ENCODE data around the gene FOXO3.
"Not testable (repeated sequence)": the region's sequence is repeated elsewhere in the genome, so short reads cannot be mapped to it uniquely, and the experiment has no call there.

Gene FOXO3

GRCh38 chr6:108673602-108674001 lies 112.9 kb downstream of the FOXO3 start:
- Histone ChIP-seq H3K9me3 (ENCODE audit: control insufficient read depth in 2 of 2, low read length in 2 of 2) (no peaks in the 10 kb centered on the region), H3K4me3 (ENCODE audit: low read length in 2 of 2) (no peak overlapping the region), H3K27me3 (ENCODE audit: control insufficient read depth in 1 of 2, insufficient read depth in 2 of 2, low read length in 2 of 2) (no peaks in the 10 kb centered on the region), H3K4me1 (ENCODE audit: control insufficient read depth, insufficient read depth, low read length) (peaks cover 50% of the 10 kb centered on the region), H3K36me3 (ENCODE audit: control insufficient read depth in 2 of 2, insufficient read depth in 2 of 2, low read length in 2 of 2) (no peaks in the 10 kb centered on the region), H3K9ac (ENCODE audit: low read length in 2 of 2) (no peak overlapping the region), H3K27ac (ENCODE audit: low read length) (no peak overlapping the region)

DNA sequence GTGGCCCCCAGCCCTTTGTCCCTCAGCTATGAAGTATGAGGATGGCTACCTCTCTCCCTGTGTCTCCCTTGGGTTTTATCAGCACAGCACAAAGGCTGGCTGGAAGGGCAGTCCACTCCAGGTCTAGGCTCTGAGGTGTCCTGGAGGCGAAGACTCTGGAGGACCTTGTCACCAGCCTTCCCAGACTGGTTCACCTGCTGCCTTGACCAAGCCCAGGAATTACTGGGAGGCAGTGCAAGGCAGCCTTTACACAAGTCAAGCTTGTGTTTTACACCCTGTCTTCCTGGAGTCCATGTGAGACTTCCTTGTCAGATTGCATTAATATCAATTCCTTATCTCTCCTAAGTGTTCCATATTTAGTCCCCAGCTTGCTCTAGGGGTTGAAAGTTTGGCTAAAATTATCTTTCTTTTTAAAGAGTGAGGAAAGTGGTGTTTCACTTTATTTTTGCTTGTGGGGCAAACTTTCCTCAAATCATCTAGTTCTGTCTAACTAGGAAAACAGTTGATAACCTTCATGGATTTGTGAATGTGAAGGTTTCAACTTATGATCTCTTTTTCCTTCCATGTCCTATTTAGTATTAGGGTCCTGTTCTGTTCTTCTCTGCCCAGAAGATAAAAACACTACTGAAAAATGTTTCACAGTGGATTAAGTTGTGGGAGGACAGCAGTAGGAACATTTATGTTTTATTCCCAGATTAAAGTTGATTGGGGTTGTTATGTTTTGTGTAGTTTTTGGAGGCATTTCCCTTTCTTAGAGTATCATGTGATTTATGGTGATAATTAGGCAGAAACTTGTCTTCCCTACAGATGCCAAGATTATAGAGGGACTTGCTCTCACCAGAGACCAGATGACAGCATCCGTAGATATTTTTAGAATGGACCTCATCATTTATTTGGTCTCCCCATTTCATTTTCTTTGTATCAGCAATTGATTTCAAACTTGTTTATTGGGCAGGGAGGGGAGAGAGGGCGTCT lies 114.8 kb downstream of the FOXO3 start:
- Histone ChIP-seq H3K4me3 (ENCODE audit: low read length in 2 of 2) (no peak overlapping the region), H3K27me3 (ENCODE audit: control insufficient read depth in 1 of 2, insufficient read depth in 2 of 2, low read length in 2 of 2) (no peaks in the 10 kb centered on the region), H3K9ac (ENCODE audit: low read length in 2 of 2) (no peak overlapping the region), H3K27ac (ENCODE audit: low read length) (no peak overlapping the region), H3K9me3 (ENCODE audit: control insufficient read depth in 2 of 2, low read length in 2 of 2) (no peaks in the 10 kb centered on the region), H3K4me1 (ENCODE audit: control insufficient read depth, insufficient read depth, low read length) (peaks cover 44% of the 10 kb centered on the region), H3K36me3 (ENCODE audit: control insufficient read depth in 2 of 2, insufficient read depth in 2 of 2, low read length in 2 of 2) (no peaks in the 10 kb centered on the region)

DNA sequence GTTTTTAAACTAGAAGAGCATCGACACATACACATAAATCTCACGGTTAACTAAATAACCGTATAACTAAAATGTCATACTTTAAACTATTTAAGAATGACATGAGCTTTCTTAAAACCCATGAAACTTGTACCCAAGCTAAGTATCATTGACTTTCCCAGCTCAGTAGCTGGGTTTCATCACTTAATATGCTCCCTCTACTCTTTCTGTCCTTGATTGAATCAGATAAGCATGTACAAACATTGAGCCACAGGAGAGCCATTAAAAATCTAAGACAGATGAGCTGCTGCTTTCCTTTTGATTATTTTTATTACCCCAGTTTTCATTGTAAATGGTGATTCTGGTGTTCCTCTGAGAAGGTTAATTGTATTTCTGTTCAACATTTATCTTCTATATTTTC lies 115.8 kb downstream of the FOXO3 start:
- Histone ChIP-seq H3K36me3 (ENCODE audit: control insufficient read depth in 2 of 2, insufficient read depth in 2 of 2, low read length in 2 of 2) (no peaks in the 10 kb centered on the region), H3K27ac (ENCODE audit: low read length) (no peak overlapping the region), H3K9ac (ENCODE audit: low read length in 2 of 2) (no peak overlapping the region), H3K4me3 (ENCODE audit: low read length in 2 of 2) (no peak overlapping the region), H3K27me3 (ENCODE audit: control insufficient read depth in 1 of 2, insufficient read depth in 2 of 2, low read length in 2 of 2) (no peaks in the 10 kb centered on the region), H3K9me3 (ENCODE audit: control insufficient read depth in 2 of 2, low read length in 2 of 2) (no peaks in the 10 kb centered on the region), H3K4me1 (ENCODE audit: control insufficient read depth, insufficient read depth, low read length) (peaks cover 34% of the 10 kb centered on the region)

- no peaks in the 10 kb centered on the region for H3K36me3 ChIP-seq (ENCODE audit: control insufficient read depth in 2 of 2, insufficient read depth in 2 of 2, low read length in 2 of 2)
- H3K4me3 ChIP-seq (ENCODE audit: low read length in 2 of 2), result no peak overlapping the region
- no peak overlapping the region for H3K27ac ChIP-seq (ENCODE audit: low read length)
- H3K9me3 ChIP-seq (ENCODE audit: control insufficient read depth in 2 of 2, low read length in 2 of 2), result no peaks in the 10 kb centered on the region
- peaks cover 28% of the 10 kb centered on the region for H3K4me1 ChIP-seq (ENCODE audit: control insufficient read depth, insufficient read depth, low read length)
- H3K27me3 ChIP-seq (ENCODE audit: control insufficient read depth in 1 of 2, insufficient read depth in 2 of 2, low read length in 2 of 2), result no peaks in the 10 kb centered on the region
- H3K9ac ChIP-seq (ENCODE audit: low read length in 2 of 2), result no peak overlapping the region
Observed at GRCh38 chr6:108677357-108677756, 116.6 kb downstream of the FOXO3 start.

DNA sequence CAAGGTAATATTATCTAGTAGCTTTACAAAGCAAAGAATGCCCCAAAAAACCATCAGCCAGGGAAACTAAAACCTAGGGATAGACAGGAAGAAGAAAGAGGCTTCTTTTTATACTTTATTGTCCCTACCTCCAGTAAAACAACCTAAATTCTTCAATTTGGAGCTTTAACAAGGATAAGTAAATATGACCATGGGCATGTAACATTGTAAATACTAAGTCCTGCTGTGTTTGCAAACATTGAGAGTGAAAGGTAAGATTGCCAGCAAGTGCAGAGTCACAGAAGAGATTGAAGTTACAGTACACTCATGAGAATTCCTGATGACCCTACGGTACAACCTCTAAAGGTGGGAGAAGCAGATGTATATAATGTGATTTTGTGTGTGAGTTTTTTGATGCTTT lies 117.2 kb downstream of the FOXO3 start:
- H3K27ac ChIP-seq (ENCODE audit: low read length), result no peak overlapping the region

GRCh38 chr6:108680314-108680713 lies 119.6 kb downstream of the FOXO3 start:
- peaks cover 20% of the 10 kb centered on the region for H3K4me1 ChIP-seq (ENCODE audit: control insufficient read depth, insufficient read depth, low read length)
- not testable (repeated sequence) for H3K27me3 ChIP-seq (ENCODE audit: control insufficient read depth in 1 of 2, insufficient read depth in 2 of 2, low read length in 2 of 2); H3K9ac ChIP-seq (ENCODE audit: low read length in 2 of 2); H3K36me3 ChIP-seq (ENCODE audit: control insufficient read depth in 2 of 2, insufficient read depth in 2 of 2, low read length in 2 of 2); H3K9me3 ChIP-seq (ENCODE audit: control insufficient read depth in 2 of 2, low read length in 2 of 2); H3K4me3 ChIP-seq (ENCODE audit: low read length in 2 of 2); H3K27ac ChIP-seq (ENCODE audit: low read length)

More for the DNA sequence above, 117.2 kb downstream of the FOXO3 start:
- Histone ChIP-seq H3K36me3 (ENCODE audit: control insufficient read depth in 2 of 2, insufficient read depth in 2 of 2, low read length in 2 of 2) (no peaks in the 10 kb centered on the region), H3K4me1 (ENCODE audit: control insufficient read depth, insufficient read depth, low read length) (peaks cover 30% of the 10 kb centered on the region), H3K9ac (ENCODE audit: low read length in 2 of 2) (no peak overlapping the region), H3K4me3 (ENCODE audit: low read length in 2 of 2) (no peak overlapping the region), H3K9me3 (ENCODE audit: control insufficient read depth in 2 of 2, low read length in 2 of 2) (no peaks in the 10 kb centered on the region), H3K27me3 (ENCODE audit: control insufficient read depth in 1 of 2, insufficient read depth in 2 of 2, low read length in 2 of 2) (no peaks in the 10 kb centered on the region)

- not testable (repeated sequence) for H3K9ac ChIP-seq (ENCODE audit: low read length in 2 of 2); H3K27me3 ChIP-seq (ENCODE audit: control insufficient read depth in 1 of 2, insufficient read depth in 2 of 2, low read length in 2 of 2); H3K9me3 ChIP-seq (ENCODE audit: control insufficient read depth in 2 of 2, low read length in 2 of 2); H3K27ac ChIP-seq (ENCODE audit: low read length); H3K36me3 ChIP-seq (ENCODE audit: control insufficient read depth in 2 of 2, insufficient read depth in 2 of 2, low read length in 2 of 2); H3K4me3 ChIP-seq (ENCODE audit: low read length in 2 of 2)
- H3K4me1 ChIP-seq (ENCODE audit: control insufficient read depth, insufficient read depth, low read length), result peaks cover 13% of the 10 kb centered on the region
Observed at GRCh38 chr6:108681721-108682120, 121.0 kb downstream of the FOXO3 start.

DNA sequence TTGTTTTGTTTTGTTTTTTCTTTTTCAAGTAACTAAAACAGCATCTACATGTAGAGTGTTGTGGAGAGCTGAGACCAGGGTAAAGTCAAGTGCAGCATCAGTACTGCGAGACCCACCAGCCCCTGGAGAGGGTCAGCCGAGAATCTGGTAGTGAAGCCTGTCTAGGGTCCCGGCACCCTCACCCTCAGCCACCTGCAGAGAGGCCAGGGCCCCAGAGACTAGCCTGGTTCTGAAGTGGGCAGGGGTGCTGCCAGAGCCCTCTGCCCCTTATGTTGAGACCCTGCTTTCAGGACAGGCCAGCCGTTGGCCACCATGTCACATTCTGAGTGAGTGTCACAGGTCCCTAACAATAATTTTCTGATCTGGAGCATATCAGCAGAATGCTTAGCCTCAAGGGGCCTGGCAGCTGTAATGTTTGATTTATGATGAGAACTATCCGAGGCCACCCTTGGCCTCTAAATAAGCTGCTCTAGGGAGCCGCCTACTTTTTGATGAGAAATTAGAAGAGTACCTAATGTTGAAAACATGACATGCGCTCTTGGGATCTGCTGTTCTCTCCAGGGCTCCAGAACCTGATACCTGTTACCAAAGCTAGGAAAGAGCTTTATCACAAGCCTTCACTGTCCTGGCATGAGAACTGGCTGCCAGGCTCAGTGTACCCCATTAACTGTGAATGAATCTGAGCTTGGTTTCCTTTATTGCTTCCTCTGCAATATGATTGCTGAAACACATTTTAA lies 121.8 kb downstream of the FOXO3 start:
- not testable (repeated sequence) for H3K4me3 ChIP-seq (ENCODE audit: low read length in 2 of 2); H3K4me1 ChIP-seq (ENCODE audit: control insufficient read depth, insufficient read depth, low read length); H3K27ac ChIP-seq (ENCODE audit: low read length)

GRCh38 chr6:108683976-108684375 lies 123.3 kb downstream of the FOXO3 start:
- H3K36me3 ChIP-seq (ENCODE audit: control insufficient read depth in 2 of 2, insufficient read depth in 2 of 2, low read length in 2 of 2); H3K9ac ChIP-seq (ENCODE audit: low read length in 2 of 2); H3K9me3 ChIP-seq (ENCODE audit: control insufficient read depth in 2 of 2, low read length in 2 of 2); H3K27me3 ChIP-seq (ENCODE audit: control insufficient read depth in 1 of 2, insufficient read depth in 2 of 2, low read length in 2 of 2); H3K27ac ChIP-seq (ENCODE audit: low read length); H3K4me3 ChIP-seq (ENCODE audit: low read length in 2 of 2): not testable (repeated sequence)
- H3K4me1 ChIP-seq (ENCODE audit: control insufficient read depth, insufficient read depth, low read length), result peaks cover 11% of the 10 kb centered on the region

More for the DNA sequence above, 121.8 kb downstream of the FOXO3 start:
- H3K27me3 ChIP-seq (ENCODE audit: control insufficient read depth in 1 of 2, insufficient read depth in 2 of 2, low read length in 2 of 2); H3K36me3 ChIP-seq (ENCODE audit: control insufficient read depth in 2 of 2, insufficient read depth in 2 of 2, low read length in 2 of 2); H3K9me3 ChIP-seq (ENCODE audit: control insufficient read depth in 2 of 2, low read length in 2 of 2); H3K9ac ChIP-seq (ENCODE audit: low read length in 2 of 2): not testable (repeated sequence)

DNA sequence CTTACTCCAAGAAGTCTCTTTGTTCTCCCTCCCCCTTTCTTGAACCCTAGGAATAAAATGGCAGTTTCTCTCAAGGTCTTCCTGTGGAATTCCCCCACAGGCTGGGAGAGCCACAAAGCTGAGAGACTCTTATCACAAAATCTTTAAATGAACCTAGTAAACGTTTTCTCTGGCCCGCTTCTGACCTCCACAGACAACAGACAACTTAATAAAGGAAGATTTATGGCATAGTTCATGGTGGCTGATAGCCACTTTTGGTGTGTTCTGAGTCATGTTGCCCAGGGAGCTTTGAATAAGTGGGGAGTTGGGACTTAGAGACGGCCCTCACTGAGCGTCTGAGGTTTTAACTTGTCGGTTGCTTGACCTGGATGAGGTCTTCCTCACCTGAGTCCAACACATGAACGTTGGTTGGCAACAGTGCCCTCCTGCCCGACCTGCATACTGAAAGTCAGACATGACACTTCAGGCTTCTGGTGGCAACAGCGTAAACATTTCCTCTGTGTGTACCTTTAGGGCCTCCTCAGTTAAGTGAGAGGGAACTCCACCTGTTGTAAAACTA lies 124.1 kb downstream of the FOXO3 start:
- no peak overlapping the region for H3K27ac ChIP-seq (ENCODE audit: low read length)
- peaks cover 20% of the 10 kb centered on the region for H3K4me1 ChIP-seq (ENCODE audit: control insufficient read depth, insufficient read depth, low read length)
- H3K4me3 ChIP-seq (ENCODE audit: low read length in 2 of 2), result no peak overlapping the region

More for the DNA sequence above, 124.1 kb downstream of the FOXO3 start:
- no peaks in the 10 kb centered on the region for H3K9me3 ChIP-seq (ENCODE audit: control insufficient read depth in 2 of 2, low read length in 2 of 2)
- peaks cover 0 to 6% of the 10 kb centered on the region in 2 donors for H3K36me3 ChIP-seq (ENCODE audit: control insufficient read depth in 2 of 2, insufficient read depth in 2 of 2, low read length in 2 of 2)
- no peak overlapping the region for H3K9ac ChIP-seq (ENCODE audit: low read length in 2 of 2)
- no peaks in the 10 kb centered on the region for H3K27me3 ChIP-seq (ENCODE audit: control insufficient read depth in 1 of 2, insufficient read depth in 2 of 2, low read length in 2 of 2)
